ENCODE results near the gene C11orf21. TPM values are rescaled to one million over a fixed set of nuclear protein-coding genes. Genes with fewer than 3 reads are reported as not detected.

C11orf21 gene
- polyA plus RNA-seq, 3 donors: 10.8 to 135 (median 13.1) TPM

DNA sequence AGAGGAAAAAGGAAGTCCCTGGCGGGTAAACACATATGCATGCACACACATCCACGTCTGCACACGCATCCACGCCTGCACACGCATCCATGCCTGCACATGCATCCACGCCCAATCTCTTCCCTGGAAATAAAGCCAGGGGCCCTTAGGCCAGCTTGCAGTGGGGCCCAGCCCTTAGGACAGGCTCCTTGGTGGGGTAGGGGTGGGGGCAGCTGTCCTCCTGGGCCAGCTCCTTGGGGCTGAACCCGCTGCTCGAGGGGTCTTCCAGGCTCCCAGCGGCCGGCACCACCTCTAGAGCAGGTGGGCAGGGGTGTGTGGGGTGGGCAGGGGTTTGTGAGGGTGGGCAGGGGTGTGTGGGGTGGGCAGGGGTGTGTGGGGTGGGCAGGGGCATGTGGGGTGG lies 1.9 kb downstream of the C11orf21 start:
- TF ChIP-seq, protein P1, sequence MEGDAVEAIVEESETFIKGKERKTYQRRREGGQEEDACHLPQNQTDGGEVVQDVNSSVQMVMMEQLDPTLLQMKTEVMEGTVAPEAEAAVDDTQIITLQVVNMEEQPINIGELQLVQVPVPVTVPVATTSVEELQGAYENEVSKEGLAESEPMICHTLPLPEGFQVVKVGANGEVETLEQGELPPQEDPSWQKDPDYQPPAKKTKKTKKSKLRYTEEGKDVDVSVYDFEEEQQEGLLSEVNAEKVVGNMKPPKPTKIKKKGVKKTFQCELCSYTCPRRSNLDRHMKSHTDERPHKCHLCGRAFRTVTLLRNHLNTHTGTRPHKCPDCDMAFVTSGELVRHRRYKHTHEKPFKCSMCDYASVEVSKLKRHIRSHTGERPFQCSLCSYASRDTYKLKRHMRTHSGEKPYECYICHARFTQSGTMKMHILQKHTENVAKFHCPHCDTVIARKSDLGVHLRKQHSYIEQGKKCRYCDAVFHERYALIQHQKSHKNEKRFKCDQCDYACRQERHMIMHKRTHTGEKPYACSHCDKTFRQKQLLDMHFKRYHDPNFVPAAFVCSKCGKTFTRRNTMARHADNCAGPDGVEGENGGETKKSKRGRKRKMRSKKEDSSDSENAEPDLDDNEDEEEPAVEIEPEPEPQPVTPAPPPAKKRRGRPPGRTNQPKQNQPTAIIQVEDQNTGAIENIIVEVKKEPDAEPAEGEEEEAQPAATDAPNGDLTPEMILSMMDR (IDR thresholded peaks at IDR 0.05): no peak
- Histone ChIP-seq H3K4me1 (ENCODE audit: control insufficient read depth in 1 of 2, insufficient read depth in 2 of 2, low read length in 2 of 2) (peaks cover 44 to 53% of the 10 kb centered on the region in 2 donors), H4K20me1 (ENCODE audit: insufficient read depth, low read length) (peaks cover 61% of the 10 kb centered on the region), H3K27me3 (ENCODE audit: control insufficient read depth in 2 of 2, insufficient read depth in 2 of 2, low read length in 2 of 2) (no peaks in the 10 kb centered on the region), H3K9me3 (replicated peaks in 1 of 2; ENCODE audit: control insufficient read depth in 1 of 2, insufficient read depth in 1 of 2, low read length in 2 of 2) (no peaks in the 10 kb centered on the region), H3K4me2 (replicated peaks; ENCODE audit: extremely low read depth, low read length, poor library complexity, severe bottlenecking) (peak overlapping the region; percentile 58), H3K27ac (ENCODE audit: low read depth in 1 of 2, low read length in 2 of 2) (no peak overlapping the region), H3K9ac (ENCODE audit: insufficient read depth, low read length, poor library complexity, severe bottlenecking) (no peak overlapping the region), H2AFZ (ENCODE audit: insufficient read depth, low read depth, low read length, poor library complexity, severe bottlenecking) (no peak overlapping the region), H3K79me2 (ENCODE audit: insufficient read depth, low read length) (peaks cover 61% of the 10 kb centered on the region), H3K4me3 (replicated peaks in 1 of 3; ENCODE audit: low read depth in 2 of 3, low read length in 3 of 3) (peak overlapping the region in 1 of 3 experiments; percentile 52), H3K36me3 (replicated peaks in 1 of 2; ENCODE audit: control insufficient read depth in 1 of 2, insufficient read depth in 2 of 2, low read length in 2 of 2) (peaks cover 29 to 34% of the 10 kb centered on the region in 2 donors)
- Mint-ChIP-seq H3K4me1 (peaks cover 59% of the 10 kb centered on the region), H3K27ac (peak overlapping the region in 2 of 7 donors; percentile 6 to 30), H3K36me3 (peaks cover 17 to 37% of the 10 kb centered on the region in 2 donors), H3K9me3 (no peaks in the 10 kb centered on the region), H3K4me3 (peak overlapping the region in 1 of 2 donors; percentile 76), H3K27me3 (ENCODE audit: low read depth in 3 of 3) (peaks cover 0 to 3% (median 0%) of the 10 kb centered on the region in 3 donors)
- peak in 1 of 3 donors; percentile 5 for DNase-seq
- 100% methylated on average over 1 of the region's 10 CpGs for WGBS (ENCODE audit: insufficient coverage)
- intact Hi-C loops (cut with micrococcal nuclease): loop anchor here (5.0 to 10.0 kb wide), 4 partner anchors 32 to 585 kb away; partner anchors contain the start of gene CDKN1C (in 1 of the 2)

DNA sequence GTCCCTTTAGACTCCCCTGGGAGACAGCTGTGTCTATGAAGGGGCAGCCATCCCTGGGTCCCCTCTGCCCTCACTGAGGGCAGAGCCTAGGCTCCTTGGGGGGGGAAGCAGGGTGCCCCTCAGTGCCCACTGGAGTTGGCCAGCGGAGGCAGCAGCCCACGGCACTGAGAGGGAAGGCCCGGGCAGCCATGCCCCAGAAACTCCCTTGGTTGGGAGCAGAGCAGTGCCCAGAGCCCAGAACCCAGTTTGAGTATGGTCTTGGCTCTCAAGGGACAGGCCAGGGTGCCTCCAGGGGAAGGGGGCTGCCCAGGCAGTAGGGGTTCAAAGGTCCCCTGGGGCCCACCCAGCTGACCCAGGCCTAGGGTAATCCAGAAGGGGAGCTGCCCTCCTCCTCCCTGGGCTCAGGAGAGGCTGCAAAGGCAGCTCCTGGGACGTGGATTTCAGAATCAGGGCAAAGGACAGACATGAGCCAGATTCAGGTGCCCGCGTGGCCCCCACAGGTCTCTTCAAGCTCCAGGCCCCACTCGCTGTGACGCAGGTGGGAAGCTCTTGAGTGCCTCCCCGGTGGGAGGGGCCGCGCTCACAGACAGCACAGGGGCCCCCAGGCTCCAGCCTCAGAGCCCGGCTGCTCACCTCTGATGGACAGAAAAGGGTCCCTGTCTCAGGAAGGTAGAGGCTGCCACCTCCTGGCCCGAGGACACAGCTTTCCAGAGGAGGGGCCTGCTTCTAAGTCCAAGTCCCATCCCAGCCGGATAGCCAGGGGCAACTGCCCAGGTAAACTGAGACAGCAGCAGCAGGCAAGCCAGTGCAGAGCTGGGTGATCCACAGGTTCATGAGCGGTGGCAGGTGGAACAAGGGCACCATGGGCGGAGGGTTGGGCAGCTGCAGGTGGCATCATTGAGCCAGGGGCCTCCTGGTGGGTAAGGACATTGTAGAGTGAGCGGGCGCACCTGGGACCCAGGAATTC lies 2.6 kb downstream of the C11orf21 start:
- peak overlapping the region; percentile 58 for H3K4me2 ChIP-seq (replicated peaks; ENCODE audit: extremely low read depth, low read length, poor library complexity, severe bottlenecking)
- no peaks in the 10 kb centered on the region for H3K27me3 ChIP-seq (ENCODE audit: control insufficient read depth in 2 of 2, insufficient read depth in 2 of 2, low read length in 2 of 2)
- H3K9ac ChIP-seq (ENCODE audit: insufficient read depth, low read length, poor library complexity, severe bottlenecking): no peak overlapping the region
- no peaks in the 10 kb centered on the region for H3K9me3 ChIP-seq (replicated peaks in 1 of 2; ENCODE audit: control insufficient read depth in 1 of 2, insufficient read depth in 1 of 2, low read length in 2 of 2)
- peaks cover 59% of the 10 kb centered on the region for H4K20me1 ChIP-seq (ENCODE audit: insufficient read depth, low read length)
- intact Hi-C loops (cut with micrococcal nuclease): loop anchor here in 1 of 2 donors (5.0 kb wide), 1 partner anchor 102 kb away; no protein-coding TSS in a partner anchor
- TF ChIP-seq, protein P1 (IDR thresholded peaks at IDR 0.05): no peak
- H3K4me1 ChIP-seq (ENCODE audit: control insufficient read depth in 1 of 2, insufficient read depth in 2 of 2, low read length in 2 of 2): peaks cover 41 to 53% of the 10 kb centered on the region in 2 donors
- peaks cover 15 to 32% of the 10 kb centered on the region in 2 donors for H3K36me3 Mint-ChIP-seq
- peaks cover 29 to 34% of the 10 kb centered on the region in 2 donors for H3K36me3 ChIP-seq (replicated peaks in 1 of 2; ENCODE audit: control insufficient read depth in 1 of 2, insufficient read depth in 2 of 2, low read length in 2 of 2)
- peaks cover 54% of the 10 kb centered on the region for H3K79me2 ChIP-seq (ENCODE audit: insufficient read depth, low read length)
- no peaks in the 10 kb centered on the region for H3K9me3 Mint-ChIP-seq
- peaks cover 0 to 3% (median 0%) of the 10 kb centered on the region in 3 donors for H3K27me3 Mint-ChIP-seq (ENCODE audit: low read depth in 3 of 3)
- WGBS (ENCODE audit: insufficient coverage): 80% methylated on average over 14 of the region's 18 CpGs
- H3K27ac Mint-ChIP-seq: peak overlapping the region in 4 of 7 donors; percentile 6 to 76 (median 30)
- no peak overlapping the region for H2AFZ ChIP-seq (ENCODE audit: insufficient read depth, low read depth, low read length, poor library complexity, severe bottlenecking)
- peak in 1 of 3 donors; percentile 8 for DNase-seq
- H3K4me1 Mint-ChIP-seq: peaks cover 59% of the 10 kb centered on the region
- H3K27ac ChIP-seq (ENCODE audit: low read depth in 1 of 2, low read length in 2 of 2): peak overlapping the region in 1 of 2 donors; percentile 43
- H3K4me3 Mint-ChIP-seq: peak overlapping the region in 1 of 2 donors; percentile 76
- peak overlapping the region in 1 of 3 experiments; percentile 52 for H3K4me3 ChIP-seq (replicated peaks in 1 of 3; ENCODE audit: low read depth in 2 of 3, low read length in 3 of 3)

Data from CD14-positive monocyte (primary cell).